ENCODE measurements around the gene SNED1.
"Not testable (repeated sequence)": the region's sequence is repeated elsewhere in the genome, so short reads cannot be mapped to it uniquely, and the experiment has no call there.

Gene SNED1

DNA sequence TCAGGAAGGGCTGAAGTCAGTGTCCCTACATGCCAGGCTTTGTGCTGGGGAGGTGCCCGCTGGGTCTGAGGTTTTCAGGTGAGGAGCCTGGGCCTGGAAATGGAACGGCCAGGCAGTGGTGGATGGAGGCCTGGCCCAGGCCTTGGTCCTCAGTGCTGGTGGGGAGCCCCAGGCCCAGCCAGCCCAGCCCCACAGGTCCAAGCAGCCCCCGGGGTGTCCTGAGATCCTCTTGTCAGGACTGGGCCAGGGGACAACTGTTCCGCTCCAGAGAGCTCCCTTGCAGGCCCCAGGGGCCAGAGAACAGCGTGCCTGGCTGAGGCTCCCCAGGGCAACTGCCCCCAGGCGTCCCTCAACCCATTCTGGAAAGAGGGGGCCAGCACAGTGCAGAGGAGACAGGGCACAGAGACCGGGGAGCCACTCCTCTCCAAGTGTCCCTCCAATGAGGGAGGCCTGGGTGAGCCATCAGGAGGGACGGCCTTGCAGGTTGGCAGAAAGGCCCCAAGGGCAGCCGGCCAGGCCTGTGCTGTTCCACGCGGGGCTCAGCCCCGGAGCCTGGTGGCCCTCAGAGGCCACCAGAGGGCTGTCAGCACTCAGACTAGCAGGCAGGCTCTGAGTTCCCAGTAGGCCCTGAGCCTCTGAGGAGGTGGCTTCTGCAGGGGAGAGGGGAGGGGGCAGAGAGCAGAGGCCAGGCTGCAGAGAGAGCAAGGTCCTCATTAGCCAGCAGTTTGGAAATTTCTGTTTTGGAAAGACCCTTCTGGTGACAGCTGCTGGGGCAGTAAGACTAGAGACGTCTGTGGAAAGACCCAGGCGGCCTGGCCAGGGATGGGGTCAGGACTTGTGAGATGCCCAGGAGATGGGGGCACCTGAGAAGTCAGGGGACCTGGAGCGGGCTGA, 29.4 kb upstream of the SNED1 start:
- Histone ChIP-seq H3K4me3 (ENCODE audit: low read length) (no peak overlapping the region), H3K9ac (ENCODE audit: low read depth, low read length) (no peak overlapping the region), H3K27ac (ENCODE audit: low read length) (no peak overlapping the region), H3K9me3 (ENCODE audit: insufficient read depth, low read depth, low read length) (no peaks in the 10 kb centered on the region), H3K4me1 (ENCODE audit: insufficient read depth, low read length) (no peaks in the 10 kb centered on the region), H3K36me3 (ENCODE audit: insufficient read depth, low read depth, low read length) (no peaks in the 10 kb centered on the region), H3K27me3 (ENCODE audit: insufficient read depth, low read length) (no peaks in the 10 kb centered on the region)

DNA sequence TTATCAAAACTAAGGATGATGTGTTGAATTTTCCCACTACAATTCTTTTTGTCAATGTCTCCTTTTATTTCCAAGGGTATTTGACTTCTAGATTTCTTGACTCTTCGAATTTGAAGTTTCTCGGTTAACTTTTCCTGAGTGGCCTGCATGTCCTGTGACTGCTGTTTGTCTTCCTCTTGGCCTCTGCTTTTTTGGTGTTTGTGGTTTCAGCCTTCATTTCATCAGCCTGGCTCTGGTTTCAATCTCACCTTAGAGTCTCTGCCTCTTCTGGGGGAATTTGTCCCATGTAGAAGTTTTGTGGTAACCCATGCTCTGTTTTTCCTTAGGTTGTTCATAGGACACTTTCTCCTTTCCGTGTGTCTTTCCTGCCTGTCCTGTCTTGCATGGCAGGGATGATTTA, 28.3 kb upstream of the SNED1 start:
- Histone ChIP-seq H3K4me3 (ENCODE audit: low read length) (no peak overlapping the region), H3K27ac (ENCODE audit: low read length) (no peak overlapping the region), H3K9me3 (ENCODE audit: insufficient read depth, low read depth, low read length) (no peaks in the 10 kb centered on the region), H3K36me3 (ENCODE audit: insufficient read depth, low read depth, low read length) (no peaks in the 10 kb centered on the region), H3K4me1 (ENCODE audit: insufficient read depth, low read length) (no peaks in the 10 kb centered on the region), H3K27me3 (ENCODE audit: insufficient read depth, low read length) (0 out of 2 replicates have a peak, but pooled peaks cover 4% of the 10 kb centered on the region), H3K9ac (ENCODE audit: low read depth, low read length) (no peak overlapping the region; the same call in 1 of the 2 replicates)

DNA sequence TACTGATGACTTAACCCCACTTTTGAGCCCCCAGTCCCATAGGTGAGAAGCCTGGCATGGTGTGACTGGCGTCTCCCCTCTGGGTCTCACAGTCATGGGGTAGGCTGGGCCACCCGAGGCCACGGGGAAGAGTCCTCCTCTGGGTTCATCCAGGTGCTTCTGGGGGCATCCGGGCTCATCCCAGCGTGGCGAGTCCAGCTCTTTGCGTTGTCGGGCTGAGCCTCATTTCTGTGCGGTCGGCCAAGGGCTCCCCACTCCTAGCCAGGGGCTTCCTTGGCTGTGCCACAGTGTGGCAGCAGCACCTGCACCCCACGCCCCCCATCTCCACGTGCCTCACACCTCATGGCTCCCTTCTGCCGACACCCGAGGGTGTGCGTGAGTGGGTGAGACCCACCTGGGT, 27.6 kb upstream of the SNED1 start:
- H3K9ac ChIP-seq (ENCODE audit: low read depth, low read length), result no peak overlapping the region
- H3K27ac ChIP-seq (ENCODE audit: low read length), result no peak overlapping the region
- H3K27me3 ChIP-seq (ENCODE audit: insufficient read depth, low read length), result peaks cover 8% of the 10 kb centered on the region; the same call in 1 of the 2 replicates
- H3K9me3 ChIP-seq (ENCODE audit: insufficient read depth, low read depth, low read length), result no peaks in the 10 kb centered on the region
- H3K36me3 ChIP-seq (ENCODE audit: insufficient read depth, low read depth, low read length), result no peaks in the 10 kb centered on the region
- no peaks in the 10 kb centered on the region for H3K4me1 ChIP-seq (ENCODE audit: insufficient read depth, low read length)
- no peak overlapping the region for H3K4me3 ChIP-seq (ENCODE audit: low read length)

DNA sequence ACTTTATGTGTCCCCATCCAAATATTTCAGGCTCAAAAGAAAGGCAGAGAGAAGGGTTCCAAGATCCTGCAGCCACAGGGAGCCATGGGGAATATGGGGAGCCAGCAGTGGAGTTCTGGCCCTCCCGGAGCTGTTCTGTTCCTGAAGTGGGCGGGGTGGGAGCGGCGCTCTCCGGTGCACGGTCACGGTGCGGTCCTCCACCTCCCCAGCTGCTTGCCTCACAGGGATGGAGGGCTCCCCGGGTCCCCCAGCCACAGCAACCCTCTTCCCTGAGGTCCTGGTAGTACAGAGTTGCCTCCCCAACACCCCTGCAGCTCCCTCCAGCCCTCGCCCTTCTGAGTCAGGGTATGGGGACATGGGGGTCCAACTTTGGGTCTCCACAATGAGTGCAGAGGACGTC, 26.2 kb upstream of the SNED1 start:
- H3K4me1 ChIP-seq (ENCODE audit: insufficient read depth, low read length), result no peaks in the 10 kb centered on the region
- H3K27me3 ChIP-seq (ENCODE audit: insufficient read depth, low read length), result peaks cover 8% of the 10 kb centered on the region; the same call in 1 of the 2 replicates
- no peak overlapping the region for H3K27ac ChIP-seq (ENCODE audit: low read length)
- no peaks in the 10 kb centered on the region for H3K9me3 ChIP-seq (ENCODE audit: insufficient read depth, low read depth, low read length)
- H3K36me3 ChIP-seq (ENCODE audit: insufficient read depth, low read depth, low read length), result no peaks in the 10 kb centered on the region
- no peak overlapping the region for H3K4me3 ChIP-seq (ENCODE audit: low read length)
- no peak overlapping the region for H3K9ac ChIP-seq (ENCODE audit: low read depth, low read length)

DNA sequence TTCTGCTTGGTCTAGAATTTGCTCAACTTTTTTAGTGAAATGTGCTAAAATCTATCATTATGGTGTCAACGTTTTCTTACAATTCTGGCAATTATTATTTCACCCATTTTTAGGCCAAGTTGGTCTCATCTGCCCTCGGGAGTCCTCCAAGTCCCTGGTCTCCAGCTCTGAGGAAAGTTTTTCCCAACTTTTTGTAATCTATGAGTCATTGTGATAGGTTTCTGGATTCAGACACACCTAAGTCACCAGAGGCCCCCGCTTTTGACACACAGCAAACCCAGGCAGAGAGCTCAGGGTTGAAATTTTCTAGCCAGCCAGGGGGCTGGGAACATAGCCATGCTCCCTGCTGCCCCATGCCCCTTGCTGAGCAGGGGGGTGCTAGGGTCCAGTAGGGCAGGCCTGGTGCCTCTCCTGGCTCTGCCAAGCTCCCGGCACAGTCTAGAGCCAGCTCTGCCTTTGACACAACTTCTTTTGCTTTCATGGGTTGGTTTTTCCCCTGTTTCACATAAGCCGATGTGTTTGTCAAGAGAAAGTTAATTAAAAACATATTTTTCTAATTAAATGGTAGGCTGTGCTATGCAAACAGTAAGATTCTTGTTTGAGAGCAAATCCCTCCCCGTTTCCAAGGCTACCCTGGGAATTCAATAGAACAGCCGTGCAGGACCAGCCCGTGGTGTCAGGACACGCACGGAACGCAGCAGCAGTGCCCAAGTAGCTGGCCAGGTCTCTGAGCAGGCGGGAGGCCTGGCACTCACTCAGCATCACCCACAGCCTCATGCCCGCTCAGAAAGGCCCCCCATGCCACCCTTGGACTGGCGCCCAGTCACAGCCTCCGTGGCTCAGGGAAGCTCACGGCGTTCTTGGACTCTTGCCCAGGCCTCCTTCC, 25.5 kb upstream of the SNED1 start:
- Histone ChIP-seq H3K9ac (ENCODE audit: low read depth, low read length) (no peak overlapping the region), H3K9me3 (ENCODE audit: insufficient read depth, low read depth, low read length) (no peaks in the 10 kb centered on the region), H3K27ac (ENCODE audit: low read length) (no peak overlapping the region), H3K36me3 (ENCODE audit: insufficient read depth, low read depth, low read length) (no peaks in the 10 kb centered on the region), H3K4me1 (ENCODE audit: insufficient read depth, low read length) (no peaks in the 10 kb centered on the region), H3K27me3 (ENCODE audit: insufficient read depth, low read length) (peaks cover 8% of the 10 kb centered on the region; the same call in 1 of the 2 replicates), H3K4me3 (ENCODE audit: low read length) (no peak overlapping the region)

DNA sequence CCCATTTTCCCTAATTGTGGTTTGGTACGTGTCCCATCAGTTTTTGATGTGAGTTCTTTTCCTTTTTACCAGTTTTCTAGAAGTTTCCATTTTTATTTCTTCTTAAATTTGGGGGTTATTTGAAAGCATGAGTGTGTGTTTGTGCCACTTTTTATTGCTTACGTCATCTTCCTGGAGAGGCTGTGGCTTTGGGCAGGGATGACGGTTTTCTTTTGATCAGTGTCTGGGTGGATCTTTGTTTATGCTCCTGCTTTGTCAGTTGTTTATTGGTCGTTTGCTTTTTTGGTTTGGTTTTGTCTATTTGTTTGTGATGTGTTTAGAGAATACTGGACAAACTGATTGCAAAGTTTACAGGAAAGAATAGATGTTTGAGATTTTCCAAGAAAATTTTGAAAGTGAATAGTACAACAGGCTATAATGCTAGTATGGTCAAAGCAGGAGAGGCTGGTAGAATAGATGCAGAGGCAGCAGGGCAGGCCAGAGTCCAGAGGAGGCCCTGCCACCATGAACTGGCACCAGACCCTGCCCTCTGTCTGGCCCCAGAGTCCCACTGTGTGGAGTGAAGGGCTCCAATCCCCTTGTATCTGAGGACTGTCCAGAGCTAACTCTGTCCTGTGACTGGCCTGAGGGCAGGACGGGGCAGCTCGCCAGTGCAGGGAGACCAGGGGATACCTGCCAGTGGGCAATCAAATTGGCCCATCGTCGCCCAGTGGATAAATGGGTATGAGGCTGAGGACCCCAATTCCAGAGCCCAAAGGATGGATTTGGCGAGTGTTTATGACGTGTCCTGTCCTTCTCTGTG, 23.4 kb upstream of the SNED1 start:
- Histone ChIP-seq H3K36me3 (ENCODE audit: insufficient read depth, low read depth, low read length) (no peaks in the 10 kb centered on the region), H3K9me3 (ENCODE audit: insufficient read depth, low read depth, low read length) (no peaks in the 10 kb centered on the region), H3K27me3 (ENCODE audit: insufficient read depth, low read length) (peaks cover 8% of the 10 kb centered on the region; the same call in 1 of the 2 replicates), H3K4me3 (ENCODE audit: low read length) (no peak overlapping the region), H3K9ac (ENCODE audit: low read depth, low read length) (no peak overlapping the region), H3K27ac (ENCODE audit: low read length) (no peak overlapping the region), H3K4me1 (ENCODE audit: insufficient read depth, low read length) (no peaks in the 10 kb centered on the region)

DNA sequence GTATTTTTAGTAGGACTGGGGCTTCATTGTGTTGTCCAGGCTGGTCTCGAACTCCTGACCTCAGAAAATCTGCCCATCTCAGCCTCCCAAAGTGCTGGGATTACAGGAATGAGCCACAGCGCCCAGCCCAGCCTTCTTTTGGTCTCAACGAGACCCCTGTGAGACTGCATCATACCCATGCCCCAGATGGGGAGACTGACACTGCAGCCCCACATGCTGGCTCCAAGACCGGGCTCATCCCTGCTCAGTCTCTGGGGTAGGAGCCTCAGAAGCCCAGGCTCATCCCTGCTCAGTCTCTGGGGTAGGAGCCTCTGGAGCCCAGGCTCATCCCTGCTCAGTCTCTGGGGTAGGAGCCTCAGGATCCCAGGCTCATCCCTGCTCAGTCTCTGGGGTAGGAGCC, 22.5 kb upstream of the SNED1 start:
- H3K4me1 ChIP-seq (ENCODE audit: insufficient read depth, low read length); H3K4me3 ChIP-seq (ENCODE audit: low read length); H3K9me3 ChIP-seq (ENCODE audit: insufficient read depth, low read depth, low read length); H3K9ac ChIP-seq (ENCODE audit: low read depth, low read length); H3K27ac ChIP-seq (ENCODE audit: low read length); H3K36me3 ChIP-seq (ENCODE audit: insufficient read depth, low read depth, low read length); H3K27me3 ChIP-seq (ENCODE audit: insufficient read depth, low read length): not testable (repeated sequence)

DNA sequence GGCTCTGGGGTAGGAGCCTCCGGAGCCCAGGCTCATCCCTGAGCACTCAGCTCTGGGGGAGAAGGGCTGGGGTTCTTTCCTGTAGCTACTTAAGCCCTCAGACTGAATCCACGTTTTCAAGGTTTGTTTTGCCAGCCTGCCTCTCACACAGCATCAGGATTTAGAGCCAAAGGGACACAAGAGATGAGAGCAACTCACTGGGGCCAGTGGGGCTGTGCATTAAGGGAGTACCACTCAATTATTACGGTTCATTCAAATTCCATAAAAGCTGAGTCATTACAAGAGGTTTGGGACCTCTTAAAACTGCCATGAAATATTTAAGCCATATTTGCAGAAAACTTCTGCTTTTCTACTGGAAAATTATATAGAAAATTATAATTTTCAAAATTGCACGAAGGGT, 17.1 kb upstream of the SNED1 start:
- Histone ChIP-seq H3K4me1 (ENCODE audit: insufficient read depth, low read length) (no peaks in the 10 kb centered on the region), H3K36me3 (ENCODE audit: insufficient read depth, low read depth, low read length) (no peaks in the 10 kb centered on the region), H3K27ac (ENCODE audit: low read length) (no peak overlapping the region), H3K9me3 (ENCODE audit: insufficient read depth, low read depth, low read length) (no peaks in the 10 kb centered on the region), H3K9ac (ENCODE audit: low read depth, low read length) (no peak overlapping the region), H3K27me3 (ENCODE audit: insufficient read depth, low read length) (peaks cover 27% of the 10 kb centered on the region), H3K4me3 (ENCODE audit: low read length) (no peak overlapping the region)

DNA sequence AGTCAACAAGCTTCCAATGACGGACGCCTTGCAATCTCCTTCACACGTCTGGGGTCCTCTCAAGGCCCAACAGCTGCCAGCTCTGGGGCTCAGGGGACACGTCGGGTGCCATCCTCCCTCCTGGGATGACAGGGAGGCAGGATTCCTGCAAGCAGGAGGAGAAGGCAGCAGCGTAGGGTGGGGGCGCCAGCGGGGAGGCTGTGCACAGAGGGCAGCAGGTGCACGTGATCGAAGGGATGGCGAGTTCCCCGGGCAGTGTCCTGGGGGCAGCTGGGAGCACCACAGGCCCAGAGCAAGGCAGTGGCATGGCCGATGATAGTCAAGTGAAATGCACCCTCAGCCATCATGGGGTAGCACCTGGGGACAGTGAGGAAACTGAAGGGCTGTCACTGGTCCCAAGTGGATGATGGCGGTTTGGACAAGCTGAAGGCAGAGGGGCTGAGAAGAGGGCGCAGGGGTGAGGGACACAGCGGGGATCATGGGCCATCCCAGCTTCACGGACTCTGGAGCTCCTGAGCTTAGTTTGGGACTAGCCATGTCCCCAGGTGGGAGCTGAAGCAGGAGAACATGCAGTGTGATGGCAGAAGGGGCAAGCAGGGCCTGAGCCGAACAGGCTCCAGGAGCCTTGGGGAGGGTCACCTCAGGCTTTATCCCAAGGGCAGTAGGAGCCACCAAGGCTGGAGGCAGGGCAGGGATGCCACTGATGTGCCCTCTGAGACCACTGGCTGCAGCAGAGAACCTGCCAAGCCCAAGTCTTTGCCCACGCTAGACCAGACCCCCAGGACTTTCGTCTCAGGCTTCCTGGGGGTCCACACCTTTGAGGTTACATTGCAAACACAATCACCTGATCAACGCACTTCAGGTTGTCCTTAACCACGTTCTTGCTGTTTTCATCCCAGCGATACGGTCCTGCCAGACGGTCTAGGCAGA, 16.3 kb upstream of the SNED1 start:
- H3K4me3 ChIP-seq (ENCODE audit: low read length), result no peak overlapping the region
- no peaks in the 10 kb centered on the region for H3K36me3 ChIP-seq (ENCODE audit: insufficient read depth, low read depth, low read length)
- H3K9me3 ChIP-seq (ENCODE audit: insufficient read depth, low read depth, low read length), result no peaks in the 10 kb centered on the region
- no peak overlapping the region for H3K9ac ChIP-seq (ENCODE audit: low read depth, low read length)
- no peak overlapping the region for H3K27ac ChIP-seq (ENCODE audit: low read length)
- H3K27me3 ChIP-seq (ENCODE audit: insufficient read depth, low read length), result peaks cover 27% of the 10 kb centered on the region
- no peaks in the 10 kb centered on the region for H3K4me1 ChIP-seq (ENCODE audit: insufficient read depth, low read length)

DNA sequence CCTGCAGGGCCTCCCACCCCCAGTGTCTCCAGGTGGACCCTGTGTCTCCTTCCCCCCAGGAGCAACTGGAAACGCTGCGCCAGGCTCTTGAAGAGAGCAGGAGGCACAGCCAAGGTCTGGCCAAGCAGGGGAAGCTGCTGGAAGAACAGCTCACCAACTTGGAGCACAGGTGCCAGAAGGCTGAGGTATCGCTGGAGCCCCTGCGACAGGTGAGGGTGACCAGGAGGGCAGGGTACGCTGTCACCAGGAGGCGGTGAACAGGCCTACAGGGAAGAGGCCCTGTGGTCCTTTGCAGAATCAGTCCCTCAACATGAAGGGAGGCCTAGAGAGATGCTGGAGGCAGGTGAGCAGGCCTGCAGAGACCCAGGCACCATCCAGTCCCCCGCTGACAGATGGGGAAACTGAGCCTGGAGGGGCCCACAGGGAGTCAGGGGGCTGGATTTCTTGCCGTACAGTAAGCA, 15.6 kb upstream of the SNED1 start:
- H3K9me3 ChIP-seq (ENCODE audit: insufficient read depth, low read depth, low read length), result no peaks in the 10 kb centered on the region
- H3K4me3 ChIP-seq (ENCODE audit: low read length), result no peak overlapping the region
- H3K36me3 ChIP-seq (ENCODE audit: insufficient read depth, low read depth, low read length), result no peaks in the 10 kb centered on the region
- no peak overlapping the region for H3K9ac ChIP-seq (ENCODE audit: low read depth, low read length)
- no peak overlapping the region for H3K27ac ChIP-seq (ENCODE audit: low read length)
- H3K4me1 ChIP-seq (ENCODE audit: insufficient read depth, low read length), result no peaks in the 10 kb centered on the region
- H3K27me3 ChIP-seq (ENCODE audit: insufficient read depth, low read length), result peaks cover 27% of the 10 kb centered on the region
